ENCODE data around the gene SLC9A4. TPM values are rescaled to one million over a fixed set of nuclear protein-coding genes. Genes with fewer than 3 reads are reported as not detected.

The SLC9A4 gene
- total RNA-seq, 4 donors from 2014 or later = 0.24 to 1.3 (median 0.36) TPM; not detected in 1

DNA sequence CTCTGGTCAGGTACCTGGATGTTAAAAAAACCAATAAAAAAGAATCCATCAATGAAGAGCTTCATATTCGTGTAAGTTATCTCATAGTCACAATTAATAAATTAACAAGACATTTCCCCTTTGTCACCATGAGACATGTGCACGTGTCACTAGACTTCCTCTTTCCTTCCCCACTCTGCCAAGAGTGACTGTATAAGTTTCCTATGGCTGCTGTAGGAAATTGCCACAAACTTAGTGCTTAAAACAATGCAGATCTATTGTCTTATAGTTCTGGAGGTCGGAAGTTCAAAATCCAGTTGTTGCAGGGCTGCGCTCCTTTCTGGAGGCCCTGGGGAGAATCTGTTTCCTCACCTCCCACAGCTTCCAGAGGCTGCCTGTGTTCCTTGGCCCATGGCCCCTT is 35.8 kb downstream of the SLC9A4 start:
- no peaks in the 10 kb centered on the region for H3K9me3 ChIP-seq
- DNase-seq (ENCODE audit: low spot score in 2 of 2) = no peak
- TF ChIP-seq POLR2AphosphoS5 (IDR thresholded peaks at IDR 0.05) (no peak), POLR2A (IDR thresholded peaks at IDR 0.05) (no peak), EP300 (IDR thresholded peaks at IDR 0.05) (no peak)
- TF ChIP-seq, protein P1, sequence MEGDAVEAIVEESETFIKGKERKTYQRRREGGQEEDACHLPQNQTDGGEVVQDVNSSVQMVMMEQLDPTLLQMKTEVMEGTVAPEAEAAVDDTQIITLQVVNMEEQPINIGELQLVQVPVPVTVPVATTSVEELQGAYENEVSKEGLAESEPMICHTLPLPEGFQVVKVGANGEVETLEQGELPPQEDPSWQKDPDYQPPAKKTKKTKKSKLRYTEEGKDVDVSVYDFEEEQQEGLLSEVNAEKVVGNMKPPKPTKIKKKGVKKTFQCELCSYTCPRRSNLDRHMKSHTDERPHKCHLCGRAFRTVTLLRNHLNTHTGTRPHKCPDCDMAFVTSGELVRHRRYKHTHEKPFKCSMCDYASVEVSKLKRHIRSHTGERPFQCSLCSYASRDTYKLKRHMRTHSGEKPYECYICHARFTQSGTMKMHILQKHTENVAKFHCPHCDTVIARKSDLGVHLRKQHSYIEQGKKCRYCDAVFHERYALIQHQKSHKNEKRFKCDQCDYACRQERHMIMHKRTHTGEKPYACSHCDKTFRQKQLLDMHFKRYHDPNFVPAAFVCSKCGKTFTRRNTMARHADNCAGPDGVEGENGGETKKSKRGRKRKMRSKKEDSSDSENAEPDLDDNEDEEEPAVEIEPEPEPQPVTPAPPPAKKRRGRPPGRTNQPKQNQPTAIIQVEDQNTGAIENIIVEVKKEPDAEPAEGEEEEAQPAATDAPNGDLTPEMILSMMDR (IDR thresholded peaks at IDR 0.05) = no peak
- 49% methylated on average over 4 of the region's 4 CpGs for WGBS
- H3K27me3 ChIP-seq = no peaks in the 10 kb centered on the region
- no peaks in the 10 kb centered on the region for H3K36me3 ChIP-seq
- H3K27ac ChIP-seq = no peak overlapping the region
- no peak overlapping the region for H3K4me3 ChIP-seq
- H3K4me1 ChIP-seq = no peaks in the 10 kb centered on the region

DNA sequence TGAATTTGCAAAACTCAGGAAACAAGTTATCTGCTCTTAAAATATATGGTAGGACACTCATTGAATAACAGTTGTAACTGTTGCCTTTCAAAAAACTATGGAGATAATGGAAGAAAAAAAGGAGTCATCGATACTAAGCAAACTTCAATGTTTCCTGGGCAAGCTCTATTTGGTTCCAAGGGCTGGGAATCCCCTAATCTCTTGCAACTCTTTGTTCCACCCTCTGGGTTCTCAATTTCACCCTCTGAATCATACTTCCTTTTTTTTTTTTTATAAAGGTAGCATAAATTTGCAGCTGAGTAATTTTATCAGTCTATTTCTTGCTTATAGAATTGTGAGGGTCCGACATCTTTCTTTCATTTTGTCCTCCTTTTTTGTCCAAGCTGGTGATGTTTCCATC is 36.7 kb downstream of the SLC9A4 start:
- no peak overlapping the region for H3K27ac ChIP-seq
- TF ChIP-seq, protein P1 (IDR thresholded peaks at IDR 0.05) = no peak
- no peak for TF ChIP-seq EP300 (IDR thresholded peaks at IDR 0.05)
- no peak for TF ChIP-seq POLR2A (IDR thresholded peaks at IDR 0.05)
- 43% methylated on average over 2 of the region's 2 CpGs for WGBS
- no peaks in the 10 kb centered on the region for H3K4me1 ChIP-seq
- no peak overlapping the region for H3K4me3 ChIP-seq
- no peaks in the 10 kb centered on the region for H3K27me3 ChIP-seq
- H3K36me3 ChIP-seq = no peaks in the 10 kb centered on the region
- DNase-seq (ENCODE audit: low spot score in 2 of 2) = no peak
- H3K9me3 ChIP-seq = no peaks in the 10 kb centered on the region

DNA sequence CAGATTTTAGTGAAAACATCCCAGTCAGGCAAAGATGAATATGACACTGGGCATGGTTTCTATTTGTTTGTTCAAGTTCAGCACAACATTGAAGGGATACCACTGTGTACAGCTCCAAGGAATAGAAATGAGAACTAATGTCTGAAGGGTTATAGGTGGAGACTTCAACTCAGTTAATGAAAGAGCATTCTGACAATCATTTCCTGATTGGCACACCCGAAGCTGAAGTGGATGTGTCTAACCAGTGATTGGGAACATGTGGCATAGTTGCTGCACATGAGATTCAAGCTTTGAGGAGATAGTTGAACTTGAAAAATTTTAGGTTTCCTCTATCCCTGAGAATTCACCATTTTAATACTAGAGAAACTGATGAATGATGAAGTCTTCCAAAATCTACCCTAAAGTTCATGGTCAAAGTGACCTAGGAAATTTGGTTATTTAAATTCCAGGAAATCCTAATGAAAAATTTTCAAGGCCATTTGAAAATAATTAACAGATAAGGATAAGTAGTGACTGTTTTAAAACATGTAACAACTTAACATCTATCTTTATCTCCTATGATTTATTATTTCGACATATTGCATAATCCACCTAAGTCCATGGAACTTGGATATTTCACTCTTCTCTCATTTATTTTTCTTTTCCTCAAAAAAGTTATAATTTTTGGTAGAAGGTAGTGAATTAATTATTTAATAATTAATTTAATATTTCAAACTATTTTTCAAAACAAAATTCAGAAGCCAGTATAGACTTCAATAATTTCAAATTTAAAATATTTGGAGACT is 38.0 kb downstream of the SLC9A4 start:
- no peaks in the 10 kb centered on the region for H3K36me3 ChIP-seq
- H3K4me3 ChIP-seq = no peak overlapping the region
- no peaks in the 10 kb centered on the region for H3K9me3 ChIP-seq
- no peak for TF ChIP-seq EP300 (IDR thresholded peaks at IDR 0.05)
- TF ChIP-seq, protein P1 (IDR thresholded peaks at IDR 0.05) = no peak
- no peak for TF ChIP-seq POLR2A (IDR thresholded peaks at IDR 0.05)
- no peak for TF ChIP-seq POLR2AphosphoS5 (IDR thresholded peaks at IDR 0.05)
- H3K27ac ChIP-seq = no peak overlapping the region
- H3K4me1 ChIP-seq = no peaks in the 10 kb centered on the region
- 56% methylated on average over 2 of the region's 2 CpGs for WGBS
- no peaks in the 10 kb centered on the region for H3K27me3 ChIP-seq
- no peak for DNase-seq (ENCODE audit: low spot score in 2 of 2)

DNA sequence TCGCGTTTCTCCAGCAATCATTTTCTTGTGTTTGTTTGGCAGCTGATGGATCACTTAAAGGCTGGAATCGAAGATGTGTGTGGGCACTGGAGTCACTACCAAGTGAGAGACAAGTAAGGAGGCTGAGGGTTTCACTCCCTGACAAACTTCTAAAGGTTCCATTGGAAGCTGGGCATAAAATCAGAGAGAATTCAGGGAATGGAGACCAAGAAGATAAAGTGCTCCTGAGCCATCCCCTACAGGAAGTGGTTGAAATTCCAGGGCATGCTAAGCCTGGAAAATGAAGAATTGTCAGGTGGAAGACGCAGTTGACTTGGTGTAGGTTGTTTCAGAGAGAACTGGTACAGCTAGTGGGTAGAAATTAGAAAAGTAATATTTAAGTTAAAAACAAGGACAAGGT is 39.1 kb downstream of the SLC9A4 start:
- H3K4me1 ChIP-seq = no peaks in the 10 kb centered on the region
- no peak overlapping the region for H3K4me3 ChIP-seq
- H3K9me3 ChIP-seq = no peaks in the 10 kb centered on the region
- no peaks in the 10 kb centered on the region for H3K36me3 ChIP-seq
- DNase-seq (ENCODE audit: low spot score in 2 of 2) = no peak
- H3K27ac ChIP-seq = no peak overlapping the region
- TF ChIP-seq EP300 (IDR thresholded peaks at IDR 0.05) (no peak), POLR2AphosphoS5 (IDR thresholded peaks at IDR 0.05) (no peak), POLR2A (IDR thresholded peaks at IDR 0.05) (no peak)
- TF ChIP-seq, protein P1 (IDR thresholded peaks at IDR 0.05) = no peak
- WGBS = 90% methylated on average over 4 of the region's 4 CpGs
- H3K27me3 ChIP-seq = no peaks in the 10 kb centered on the region

DNA sequence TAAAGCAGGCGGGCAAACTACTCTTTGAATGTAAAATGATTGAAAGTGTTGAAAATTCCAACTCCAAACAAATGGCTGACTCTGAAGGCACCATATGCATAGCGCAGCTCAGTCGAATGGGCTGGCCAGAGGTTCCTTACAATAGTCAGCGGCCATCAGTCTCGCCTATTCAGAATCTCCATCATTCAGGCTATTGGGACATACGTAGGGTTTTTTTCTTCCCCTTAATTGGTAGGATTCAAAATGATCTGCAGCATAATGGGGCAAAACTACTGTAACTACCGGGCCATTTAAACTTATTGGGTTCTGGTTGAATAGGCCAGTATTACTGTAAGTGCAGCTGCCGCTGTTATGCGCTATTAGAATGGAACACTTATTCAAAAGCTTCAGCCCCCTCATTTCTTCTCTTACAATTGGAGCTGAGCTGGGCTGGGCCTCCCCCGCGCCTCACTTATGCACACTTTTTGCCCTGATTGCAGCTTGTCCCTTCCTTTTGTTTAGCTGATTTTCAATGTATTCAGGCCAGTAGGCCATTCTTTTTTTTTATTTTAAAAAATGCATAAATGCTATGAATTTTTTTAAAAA is 40.4 kb downstream of the SLC9A4 start:
- 96% methylated on average over 11 of the region's 11 CpGs for WGBS
- Histone ChIP-seq H3K4me3 (no peak overlapping the region), H3K36me3 (no peaks in the 10 kb centered on the region), H3K27me3 (no peaks in the 10 kb centered on the region), H3K27ac (no peak overlapping the region), H3K9me3 (no peaks in the 10 kb centered on the region), H3K4me1 (no peaks in the 10 kb centered on the region)
- no peak for TF ChIP-seq EP300 (IDR thresholded peaks at IDR 0.05)
- TF ChIP-seq POLR2A (IDR thresholded peaks at IDR 0.05) = no peak
- TF ChIP-seq POLR2AphosphoS5 (IDR thresholded peaks at IDR 0.05) = no peak
- TF ChIP-seq, protein P1 (IDR thresholded peaks at IDR 0.05) = no peak
- no peak for DNase-seq (ENCODE audit: low spot score in 2 of 2)
